HPDE6-E6E7 (cell line): Measurements from ENCODE around the gene STKLD1.
"Not testable (repeated sequence)": the region's sequence is repeated elsewhere in the genome, so short reads cannot be mapped to it uniquely, and the experiment has no call there.

ENCODE experiments used
- DNase-seq: peaks from one replicate; pipeline ENCODE4 v3.0.0; 2011; ENCODE audit warnings: missing footprints; ENCODE audit errors: extremely low spot score

STKLD1 gene

DNA sequence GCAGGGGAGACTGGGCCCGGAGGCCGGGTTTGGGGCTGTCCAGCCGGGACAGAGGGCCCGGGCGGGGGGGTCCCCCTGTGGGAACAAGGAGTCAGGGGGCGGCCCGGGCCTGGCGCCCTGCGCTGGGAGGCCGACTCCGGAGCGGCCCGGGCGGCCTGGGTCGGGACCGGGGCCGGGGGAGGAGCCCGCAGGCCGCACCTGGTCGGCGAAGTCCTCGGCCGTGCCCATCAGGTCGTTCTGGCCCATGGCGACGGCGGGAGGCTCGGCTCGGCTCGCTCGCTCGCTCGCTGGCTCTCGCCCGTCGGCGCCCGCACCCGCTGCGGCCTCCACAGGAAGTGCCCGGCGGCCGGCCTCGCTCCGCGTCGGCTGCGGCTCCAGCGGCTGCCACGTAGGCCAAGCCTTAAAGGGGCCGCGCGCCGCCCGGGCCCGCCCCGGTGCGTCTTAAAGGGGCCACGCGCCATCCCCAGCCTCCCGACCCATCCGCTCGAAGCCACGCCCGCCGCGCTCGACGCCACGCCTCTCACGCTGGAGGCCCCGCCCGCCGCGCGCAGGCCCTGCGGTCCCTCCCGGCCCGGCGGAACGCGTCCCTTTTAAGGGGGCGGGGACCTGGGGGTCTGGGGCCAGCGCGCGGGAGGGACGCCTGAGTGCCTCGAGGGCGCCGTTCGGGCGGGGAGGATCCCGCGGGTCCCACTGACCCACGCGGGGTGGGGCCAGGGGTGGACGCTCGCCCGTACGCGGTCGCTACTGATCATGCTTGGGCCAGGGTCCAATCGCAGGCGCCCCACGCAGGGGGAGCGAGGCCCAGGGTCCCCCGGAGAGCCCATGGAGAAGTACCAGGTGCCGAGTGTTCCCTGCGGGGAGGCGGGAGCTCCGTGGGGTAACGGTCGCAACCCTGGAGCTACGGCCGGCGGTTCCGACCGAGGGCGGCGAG, at the start of gene STKLD1, which contains the start of gene SURF4:
Gene STKLD1, plus strand, starts transcription at position 643 of the 931 bp plus-strand sequence. Its CDS starts 108 bp downstream, at position 751.
Gene SURF4, minus strand, starts transcription at position 337 of the 931 bp plus-strand sequence. Its CDS starts 91 bp downstream, at position 246.
- peak; percentile 99 for DNase-seq

DNA sequence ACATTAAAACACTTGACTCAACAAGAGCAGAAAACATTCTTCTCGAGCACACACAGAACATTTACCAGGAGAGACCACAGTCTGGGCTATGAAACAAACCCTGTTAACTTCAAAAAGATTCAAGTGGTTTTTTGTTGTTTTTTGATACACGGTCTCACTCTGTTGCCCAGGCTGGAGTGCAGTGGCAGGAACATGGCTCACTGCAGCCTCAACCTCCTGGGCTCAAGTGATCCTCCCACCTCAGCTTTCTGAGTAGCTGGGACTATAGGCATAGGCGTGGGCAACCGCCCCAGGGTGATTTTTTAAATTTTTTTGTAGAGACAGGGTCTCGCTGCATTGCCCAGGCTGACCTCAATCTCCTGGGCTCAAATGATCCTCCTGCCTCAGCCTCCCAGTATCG, 49.1 kb upstream of the STKLD1 start:
- not testable (repeated sequence) for DNase-seq

DNA sequence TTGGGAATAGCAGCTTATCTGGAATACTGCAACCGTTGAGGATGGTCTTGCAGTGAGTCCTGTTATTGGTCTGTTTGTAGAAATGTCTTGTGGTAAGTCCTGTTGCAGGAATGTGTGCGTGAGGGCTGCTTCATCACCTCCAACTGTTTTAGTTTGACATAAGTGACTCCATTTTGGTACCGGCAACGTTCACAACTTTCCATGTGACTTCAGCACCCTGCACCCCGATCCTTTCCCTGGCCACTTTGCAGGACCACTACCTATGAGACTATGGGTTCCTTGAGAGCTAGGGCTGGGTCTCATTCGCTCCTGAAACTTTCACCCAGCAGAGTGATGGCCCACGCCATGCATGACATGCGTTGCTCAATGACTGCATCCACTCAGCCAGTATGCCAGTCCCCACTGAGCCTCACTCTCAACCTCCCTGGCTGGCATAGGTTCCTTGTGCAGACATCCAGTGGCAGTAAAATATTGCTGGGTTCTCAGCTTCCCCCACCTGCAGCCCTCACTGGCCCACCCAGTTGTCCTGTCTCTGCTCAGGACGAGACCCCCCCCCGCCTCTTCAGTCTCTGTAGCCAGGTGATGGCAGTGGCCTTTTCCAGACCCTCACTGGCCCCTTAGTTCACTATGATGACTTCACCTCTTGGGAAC, 48.2 kb upstream of the STKLD1 start:
- no peak for DNase-seq

DNA sequence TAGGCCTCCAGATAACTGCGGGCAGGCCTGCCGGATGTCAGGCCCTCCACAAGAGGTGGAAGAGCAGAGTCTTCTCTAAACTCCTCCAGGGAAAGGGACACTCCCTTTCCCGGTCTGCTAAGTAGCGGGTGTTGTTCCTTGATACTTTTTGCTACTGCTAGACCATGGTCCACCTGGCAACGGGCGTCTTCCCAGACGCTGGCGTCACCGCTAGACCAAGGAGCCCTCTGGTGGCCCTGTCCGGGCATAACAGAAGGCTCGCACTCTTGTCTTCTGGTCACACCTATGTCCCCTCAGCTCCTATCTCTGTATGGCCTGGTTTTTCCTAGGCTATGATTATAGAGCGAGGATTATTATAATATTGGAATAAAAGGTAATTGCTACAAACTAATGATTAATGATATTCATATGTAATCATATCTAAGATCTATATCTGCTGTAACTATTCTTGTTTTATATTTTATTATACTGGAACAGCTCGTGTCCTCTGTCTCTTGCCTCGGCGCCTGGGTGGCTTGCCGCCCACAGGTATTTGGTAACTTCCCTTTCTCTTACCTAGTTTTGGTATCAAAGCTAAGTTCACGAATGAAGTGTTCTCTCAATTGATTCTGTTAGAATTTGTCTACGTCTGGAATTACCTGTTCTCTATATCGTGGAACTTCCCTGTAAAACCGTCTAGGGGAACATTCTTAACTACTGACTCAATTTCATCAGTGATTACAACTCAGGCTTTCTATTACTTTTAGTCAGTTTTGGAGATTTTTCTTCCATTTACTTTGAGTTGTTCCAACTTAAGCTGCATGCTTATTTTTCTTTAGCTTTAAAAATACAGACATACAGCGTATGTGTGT, 46.6 kb upstream of the STKLD1 start:
- DNase-seq: not testable (repeated sequence)

DNA sequence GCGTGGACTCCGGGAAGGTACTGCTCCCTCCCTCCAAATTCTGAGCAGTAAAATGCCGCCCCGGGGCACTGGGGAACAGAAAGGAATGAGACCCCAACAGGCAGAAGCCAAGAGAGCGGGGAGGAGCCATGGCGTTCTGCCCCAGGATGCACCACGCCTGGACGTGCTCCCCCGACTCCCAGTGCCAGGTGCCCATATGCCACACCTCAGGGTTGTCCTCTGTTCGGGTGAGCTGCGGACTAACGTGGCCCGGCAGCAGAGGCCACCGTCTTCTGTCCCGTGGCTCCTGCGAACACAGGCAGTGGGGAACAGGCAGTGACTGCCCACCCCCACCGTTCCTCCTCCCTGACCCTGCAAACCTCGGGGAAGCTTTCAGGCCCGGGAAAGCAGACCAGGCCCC, 44.9 kb upstream of the STKLD1 start:
- DNase-seq: no peak

DNA sequence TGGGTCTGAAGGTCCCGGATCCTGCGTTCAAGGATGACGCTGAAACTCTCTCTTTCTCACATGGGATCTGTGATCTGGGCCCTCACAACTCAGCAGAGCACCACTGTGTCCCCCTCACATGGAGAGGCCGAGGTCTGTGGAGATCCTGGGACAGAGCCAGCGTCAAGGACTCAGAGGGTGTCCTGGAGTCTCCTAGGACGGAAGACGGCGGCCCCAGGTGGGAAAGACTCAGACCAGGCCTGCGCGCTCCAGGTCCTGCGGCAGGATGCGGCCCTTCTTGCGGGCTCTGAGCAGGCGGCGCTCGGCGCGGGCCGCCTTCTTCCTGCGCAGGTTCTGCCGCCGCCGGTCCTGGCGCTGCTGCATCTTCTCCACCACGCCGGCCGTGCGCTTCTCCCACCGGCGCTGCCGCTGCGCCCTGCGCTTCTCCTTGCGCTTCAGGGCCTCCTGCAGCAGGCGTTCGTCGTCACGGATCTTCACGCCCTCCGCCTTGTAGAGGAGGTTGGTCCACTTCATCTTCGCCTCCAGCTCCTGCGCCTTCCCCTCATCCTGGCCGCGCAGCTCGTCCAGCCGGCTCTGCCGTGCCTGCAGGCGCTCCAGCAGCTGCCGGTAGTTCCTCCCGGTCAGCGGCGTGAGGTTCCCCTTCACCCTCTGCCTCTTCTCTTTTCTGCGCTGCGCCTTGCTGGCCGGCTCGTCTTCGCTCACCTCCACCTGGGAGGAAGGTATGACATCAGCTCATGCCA, 44.4 kb upstream of the STKLD1 start:
- DNase-seq: no peak

DNA sequence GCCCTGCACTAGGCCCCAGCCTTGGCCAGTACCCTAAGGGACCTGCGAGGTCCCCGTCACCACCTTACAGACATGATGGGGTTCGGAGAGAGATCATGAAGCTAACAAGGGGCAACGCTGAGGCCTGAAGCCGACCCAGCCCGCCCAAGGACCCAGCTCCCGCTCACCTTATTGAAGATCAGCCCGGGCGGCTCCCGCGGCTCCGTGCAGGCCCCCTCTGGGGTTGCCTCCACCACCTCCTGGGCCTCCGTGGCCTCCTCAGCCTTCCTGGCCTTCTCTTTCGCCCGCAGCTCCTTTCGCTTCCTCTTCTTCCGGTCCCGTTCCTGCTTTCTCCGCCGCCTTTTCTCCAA, 43.8 kb upstream of the STKLD1 start:
- no peak for DNase-seq

DNA sequence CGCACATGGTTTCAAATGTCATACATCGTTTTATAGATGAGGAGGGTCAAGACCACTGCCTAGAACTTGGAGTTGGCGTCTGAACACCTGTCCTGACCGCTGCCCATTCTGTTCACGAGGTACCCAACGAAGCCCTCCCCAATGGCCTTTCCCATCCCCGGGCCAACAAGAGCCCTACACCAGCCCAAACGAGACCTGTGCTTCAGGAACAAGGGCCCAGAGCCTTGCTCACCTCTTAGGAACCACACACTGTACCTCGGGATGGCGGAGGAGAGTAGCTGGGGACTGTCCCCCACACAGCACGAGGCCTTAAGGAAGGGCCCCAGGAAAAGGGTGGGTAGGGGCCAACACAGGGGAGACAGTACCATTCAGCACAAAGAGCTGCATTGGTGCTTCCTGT, 43.2 kb upstream of the STKLD1 start:
- DNase-seq: no peak

DNA sequence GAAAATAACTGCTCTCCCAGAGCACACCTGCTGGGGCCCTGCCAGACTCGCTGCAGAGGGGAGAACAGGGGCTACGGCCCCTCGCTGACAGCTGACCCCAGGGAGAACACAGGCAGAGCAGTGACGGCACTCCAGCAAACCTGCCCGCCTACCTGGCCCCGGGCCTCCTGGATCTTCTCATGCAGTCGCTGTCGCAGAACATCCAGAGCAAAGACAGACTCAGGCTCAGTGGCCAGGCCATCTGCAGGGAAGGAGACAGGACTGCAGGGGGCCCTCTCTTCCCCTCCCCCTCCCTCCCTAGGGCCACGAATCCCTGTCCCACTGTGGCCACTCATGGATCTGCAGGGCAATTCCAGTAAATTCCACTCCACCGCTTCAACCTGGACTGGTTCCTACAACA, 42.6 kb upstream of the STKLD1 start:
- no peak for DNase-seq

DNA sequence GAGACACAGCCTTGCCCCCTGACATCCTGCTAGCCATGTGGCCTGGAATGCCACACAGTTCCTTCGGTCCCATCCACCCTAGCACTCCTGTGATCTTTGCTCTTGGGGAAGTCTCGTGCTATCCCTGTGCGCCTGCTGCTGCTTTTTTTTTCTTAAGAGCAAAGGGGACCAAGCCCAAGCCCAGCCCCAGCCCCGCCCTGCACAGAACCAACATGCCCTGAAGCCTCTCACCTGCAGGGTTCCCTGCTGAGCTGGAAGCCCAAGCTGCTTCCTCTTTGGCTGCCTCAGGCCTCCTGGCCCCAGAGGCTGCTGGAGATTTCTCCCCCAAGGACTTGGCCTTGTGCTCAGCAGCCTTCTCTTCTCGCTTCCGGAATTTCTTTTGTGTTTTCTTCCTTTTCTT, 42.0 kb upstream of the STKLD1 start:
- no peak for DNase-seq

DNA sequence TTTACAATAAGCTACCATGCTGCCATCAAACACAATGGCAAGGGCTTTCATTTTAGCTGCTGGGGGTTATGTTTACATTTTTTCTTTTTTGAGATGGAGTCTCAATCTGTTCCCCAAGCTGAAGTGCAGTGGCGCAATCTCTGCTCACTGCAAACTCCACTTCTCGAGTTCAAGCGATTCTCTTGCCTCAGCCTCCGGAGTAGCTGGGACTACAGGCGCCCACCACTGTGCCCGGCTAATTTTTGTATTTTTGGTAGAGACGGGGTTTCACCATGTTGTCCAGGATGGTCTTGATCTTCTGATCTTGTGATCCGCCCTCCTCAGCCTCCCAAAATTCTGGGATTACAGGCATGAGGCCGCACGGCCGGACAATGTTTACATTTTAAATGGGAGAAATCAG, 41.3 kb upstream of the STKLD1 start:
- DNase-seq: not testable (repeated sequence)

DNA sequence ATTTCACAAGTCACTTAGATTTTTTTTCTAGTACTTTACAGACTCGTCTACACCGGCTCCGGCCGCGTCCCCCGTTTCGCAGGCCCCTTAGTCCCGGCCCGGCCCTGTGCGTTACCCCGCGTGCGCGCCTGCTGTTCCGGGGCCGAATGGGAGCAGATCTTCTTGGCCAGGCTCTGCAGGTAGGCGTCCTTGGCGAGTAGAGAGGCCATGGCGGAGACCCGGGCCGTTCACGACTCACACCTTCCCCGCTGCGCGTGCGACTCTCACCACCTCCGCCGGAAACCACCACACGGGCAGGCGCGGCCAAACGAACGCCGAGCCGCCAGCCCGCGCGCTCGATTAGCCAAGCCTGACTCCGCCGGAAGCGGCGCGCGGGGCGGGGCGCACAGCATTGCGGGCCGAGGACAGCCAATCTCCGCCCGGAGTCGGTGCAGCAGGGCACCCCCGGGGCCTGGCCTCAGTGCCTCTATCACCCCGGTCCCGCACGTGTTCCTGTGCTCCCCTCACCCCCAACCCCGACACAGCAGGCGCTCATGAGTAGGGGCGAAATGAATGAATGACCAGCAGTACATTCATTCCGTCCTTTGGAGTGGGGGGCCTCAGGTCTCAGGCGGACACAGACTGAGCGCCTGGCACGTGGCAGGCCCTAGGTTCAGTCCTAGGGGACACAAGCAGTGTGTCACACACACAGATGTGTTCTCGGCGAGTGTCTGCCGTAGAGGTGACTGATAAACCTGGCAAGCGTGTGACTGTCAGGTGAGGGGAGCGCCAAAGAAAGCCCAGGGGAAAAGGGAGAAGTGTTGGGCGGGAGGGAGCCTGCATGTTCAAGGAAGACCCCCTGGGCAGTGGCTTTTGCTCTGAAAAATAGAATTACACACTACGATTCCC, 40.0 kb upstream of the STKLD1 start, which contains the start of gene SURF6:
Gene SURF6, minus strand, starts transcription at position 265 of the 888 bp plus-strand sequence. Its CDS starts 56 bp downstream, at position 209.
- peak; percentile 84 for DNase-seq

DNA sequence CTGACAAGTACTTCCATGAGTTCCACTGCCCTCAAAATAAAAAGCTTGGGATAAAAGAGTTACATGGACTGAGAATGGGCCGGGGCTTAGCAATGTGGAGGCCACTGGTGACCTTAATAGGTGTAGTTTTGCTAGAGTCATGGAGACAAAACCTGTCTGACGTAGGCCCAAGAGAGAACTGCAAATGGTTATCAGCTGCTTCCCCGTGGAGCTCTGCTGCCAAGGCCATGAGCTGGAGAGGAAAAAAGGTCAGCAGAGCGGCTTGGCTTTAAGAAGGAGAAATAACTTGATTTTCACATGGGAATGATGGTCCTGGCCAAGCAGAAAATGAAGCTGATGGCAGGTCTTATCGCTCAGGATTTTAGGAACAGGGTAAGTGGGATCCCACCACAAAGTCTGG, 36.5 kb upstream of the STKLD1 start:
- DNase-seq: no peak

DNA sequence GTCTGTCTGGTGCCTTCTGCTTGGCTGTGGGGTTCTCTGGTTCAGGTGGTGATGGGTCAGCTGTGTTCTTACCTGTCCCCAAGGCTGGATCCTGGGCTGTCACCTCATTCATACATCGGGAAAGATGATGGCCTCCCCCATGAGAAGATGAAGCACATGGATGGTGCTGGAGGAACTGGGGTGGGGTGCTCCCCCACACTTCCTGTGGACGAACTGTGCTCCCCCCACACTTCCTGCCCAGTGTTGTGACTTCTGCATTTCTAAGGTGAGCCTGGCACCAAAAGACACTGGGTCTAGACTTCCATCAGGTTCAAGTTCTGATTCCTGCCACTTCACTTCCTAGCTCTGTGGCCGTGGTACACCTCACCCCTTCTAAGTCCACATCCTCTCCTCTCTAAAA, 35.9 kb upstream of the STKLD1 start:
- DNase-seq: no peak

DNA sequence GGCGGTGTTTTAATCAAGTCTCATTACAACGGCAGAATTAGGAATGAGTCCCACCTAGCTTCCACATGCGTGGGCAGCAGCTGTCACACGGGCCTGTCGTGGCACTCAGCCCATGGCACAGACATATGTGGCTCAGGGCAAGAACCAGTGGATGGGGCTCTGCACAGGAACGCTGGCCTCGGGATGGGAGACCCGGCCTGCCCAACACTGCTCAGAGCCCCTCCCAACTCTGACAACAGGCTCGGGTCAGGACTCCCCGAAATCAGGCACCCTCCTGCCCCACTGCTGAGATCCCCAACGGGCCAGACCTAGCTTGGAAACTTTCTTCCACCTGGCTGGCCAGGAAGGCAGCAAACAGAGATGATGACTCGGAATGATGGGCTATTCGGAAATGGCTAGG, 35.2 kb upstream of the STKLD1 start:
- no peak for DNase-seq

DNA sequence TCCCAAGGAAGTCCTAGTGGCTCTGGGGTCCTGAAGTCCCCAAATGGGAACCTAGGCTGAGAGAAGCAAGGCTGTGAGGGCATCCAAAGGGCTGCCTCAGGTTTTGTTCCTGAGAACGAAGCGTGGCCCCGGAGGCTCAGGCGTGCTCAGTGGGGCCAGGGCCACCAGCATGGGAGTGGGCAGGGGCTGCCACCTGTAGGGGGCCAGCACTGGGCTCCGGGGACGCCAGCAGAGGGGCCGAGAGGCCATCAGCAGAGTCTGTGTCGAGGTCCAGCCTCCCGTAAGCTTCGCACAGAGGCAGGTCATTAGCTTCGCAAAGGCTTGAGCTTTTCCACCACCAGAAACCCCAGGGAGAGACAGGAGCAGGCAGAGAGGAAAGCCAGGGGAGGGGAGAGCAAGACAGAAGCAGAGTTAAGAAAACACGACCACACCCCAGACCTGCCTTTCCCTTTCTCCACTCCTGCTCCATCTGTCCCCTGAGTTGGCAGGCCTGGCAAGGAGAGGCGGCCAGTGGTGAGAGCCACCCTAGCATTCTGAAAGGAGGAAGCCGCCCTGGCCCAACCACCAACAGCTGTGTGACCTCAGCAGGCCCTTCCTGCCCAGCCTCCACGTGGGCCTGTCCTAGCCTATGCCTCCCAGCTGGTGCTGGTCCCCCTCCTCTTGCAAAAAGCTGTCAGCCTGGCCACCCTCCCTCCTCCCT, 34.6 kb upstream of the STKLD1 start:
- DNase-seq: no peak

DNA sequence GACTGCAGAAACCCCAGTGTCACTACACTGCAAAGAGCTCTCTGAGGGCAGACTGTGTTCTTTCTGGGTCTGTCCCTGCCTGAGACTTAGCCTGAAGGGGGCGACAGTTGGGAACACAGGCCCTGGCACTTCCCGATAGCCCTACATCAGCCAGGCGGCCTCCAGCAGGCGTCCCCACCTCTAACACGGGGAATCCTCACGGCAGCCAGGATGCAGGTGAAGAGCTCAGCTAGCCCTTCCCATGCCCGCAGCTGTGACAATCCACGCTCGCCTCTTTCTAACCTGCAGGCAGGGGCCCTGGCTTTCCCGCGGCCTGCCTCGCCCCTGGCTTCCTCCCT, 34.1 kb upstream of the STKLD1 start:
- no peak for DNase-seq

DNA sequence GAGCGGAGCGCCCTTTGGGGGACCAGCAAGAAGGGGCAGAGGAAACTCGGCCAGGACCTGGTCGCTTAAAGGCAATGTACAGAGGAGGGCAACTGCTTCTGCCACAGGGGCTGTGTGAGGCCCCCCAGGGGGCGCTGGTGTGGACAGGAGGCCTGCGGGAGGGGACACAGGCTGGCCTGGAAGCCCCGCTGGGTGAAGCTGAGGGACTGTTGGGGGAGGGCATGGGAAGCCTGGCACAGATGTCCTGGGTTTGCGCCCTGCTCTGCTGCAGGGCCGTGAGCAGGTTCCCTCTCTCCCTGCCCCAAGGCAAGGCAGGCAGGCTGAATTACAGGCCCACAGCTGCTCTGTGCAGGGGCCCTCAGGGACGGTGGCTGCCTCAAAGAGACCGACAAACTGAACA, 33.6 kb upstream of the STKLD1 start:
- DNase-seq: no peak

DNA sequence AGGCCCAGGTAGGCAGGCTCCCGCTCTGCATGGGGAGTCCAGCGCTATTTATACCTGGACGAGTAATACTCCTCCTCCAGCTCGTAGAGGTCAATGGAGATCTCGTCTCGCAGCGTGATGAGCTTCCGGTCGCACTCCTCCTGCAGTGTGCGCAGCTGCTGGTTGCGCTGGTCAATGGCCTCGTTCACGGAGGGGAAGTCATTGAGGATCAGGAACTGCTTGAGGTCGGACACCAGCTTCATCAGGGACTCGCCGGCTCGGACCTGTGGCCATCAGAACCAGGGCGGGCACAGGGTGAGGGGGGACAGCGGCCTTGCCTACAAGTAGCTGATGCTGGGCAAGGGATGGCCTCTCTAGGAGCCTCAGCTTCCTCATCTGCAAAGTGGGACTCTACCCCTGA, 32.1 kb upstream of the STKLD1 start:
- DNase-seq: no peak

DNA sequence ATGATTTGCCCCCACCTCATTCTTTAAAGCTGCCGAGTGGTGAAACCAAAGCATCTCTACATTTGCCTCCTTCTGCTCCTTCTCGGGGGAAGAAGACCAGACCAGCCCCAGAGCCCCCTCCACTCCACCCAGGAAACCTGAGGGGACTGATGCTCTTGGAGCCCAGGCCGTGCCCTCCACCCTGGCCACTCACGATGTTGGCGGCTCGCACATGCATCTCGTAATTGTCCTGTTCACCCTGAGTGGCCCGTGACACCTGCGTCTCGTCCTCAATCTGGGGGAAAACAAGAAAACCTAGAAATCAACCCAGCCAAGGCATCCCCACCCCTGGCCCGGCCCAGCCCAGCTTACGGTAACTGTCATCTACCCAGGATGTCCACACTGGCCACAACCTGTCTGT, 31.2 kb upstream of the STKLD1 start:
- no peak for DNase-seq
